GM21447 (cell line): ENCODE results near the gene SLC22A23.
"Not testable (repeated sequence)": the region's sequence is repeated elsewhere in the genome, so short reads cannot be mapped to it uniquely, and the experiment has no call there.

Experiments used
- ATAC-seq: cut with Tn5 transposase; IDR thresholded peaks from one replicate; pipeline ENCODE4 v1.9.1; 2021; ENCODE audit not compliant: unreplicated experiment

SLC22A23 gene

GRCh38 chr6:3386374-3386857 lies 70.4 kb downstream of the SLC22A23 start:
- ATAC-seq = no peak

GRCh38 chr6:3385660-3386151 lies 71.1 kb downstream of the SLC22A23 start:
- no peak for ATAC-seq

- ATAC-seq = not testable (repeated sequence)
Measured at GRCh38 chr6:3385181-3385580, 71.7 kb downstream of the SLC22A23 start.

- ATAC-seq = no peak
Measured at GRCh38 chr6:3384241-3385143, 72.4 kb downstream of the SLC22A23 start.

- no peak for ATAC-seq
Measured at GRCh38 chr6:3383525-3383924, 73.3 kb downstream of the SLC22A23 start.

GRCh38 chr6:3382326-3383279 lies 74.2 kb downstream of the SLC22A23 start:
- ATAC-seq = no peak

- no peak for ATAC-seq
Measured at GRCh38 chr6:3381233-3381921, 75.5 kb downstream of the SLC22A23 start.

- no peak for ATAC-seq
Measured at GRCh38 chr6:3380344-3381232, 76.3 kb downstream of the SLC22A23 start.

GRCh38 chr6:3379482-3380060 lies 77.3 kb downstream of the SLC22A23 start:
- no peak for ATAC-seq

GRCh38 chr6:3378808-3379207 lies 78.0 kb downstream of the SLC22A23 start:
- ATAC-seq = not testable (repeated sequence)

GRCh38 chr6:3378398-3378782 lies 78.5 kb downstream of the SLC22A23 start:
- not testable (repeated sequence) for ATAC-seq

- no peak for ATAC-seq
Measured at GRCh38 chr6:3377536-3378397, 79.1 kb downstream of the SLC22A23 start.

- ATAC-seq = no peak
Measured at GRCh38 chr6:3376893-3377535, 79.8 kb downstream of the SLC22A23 start.

- no peak for ATAC-seq
Measured at GRCh38 chr6:3376064-3376463, 80.8 kb downstream of the SLC22A23 start.

GRCh38 chr6:3373597-3374203 lies 83.2 kb downstream of the SLC22A23 start:
- ATAC-seq = no peak

- no peak for ATAC-seq
Measured at GRCh38 chr6:3372912-3373554, 83.8 kb downstream of the SLC22A23 start.
